Activated CD4-positive, alpha-beta T cell treated with anti-CD3 and anti-CD28 coated beads, Interleukin-2, amount 50 U/mL, for 24 hours (primary cell): ENCODE data around the gene CTNND2.

Source experiments
- DNase-seq, 2 donors: peaks; one replicate each; pipeline ENCODE4 v3.0.0-alpha.2; 2020; ENCODE audit warnings: low read depth in 1 of 2, low spot score in 1 of 2

CTNND2 gene

GRCh38 chr5:11599499-11599898, 304.7 kb downstream of the CTNND2 start:
- DNase-seq, result no peak

GRCh38 chr5:11596657-11597071, 307.6 kb downstream of the CTNND2 start:
- no peak for DNase-seq

- DNase-seq, result no peak
These were observed 308.1 kb downstream of the CTNND2 start for GRCh38 chr5:11596185-11596584.

GRCh38 chr5:11595045-11595444, 309.2 kb downstream of the CTNND2 start:
- DNase-seq, result no peak

DNA sequence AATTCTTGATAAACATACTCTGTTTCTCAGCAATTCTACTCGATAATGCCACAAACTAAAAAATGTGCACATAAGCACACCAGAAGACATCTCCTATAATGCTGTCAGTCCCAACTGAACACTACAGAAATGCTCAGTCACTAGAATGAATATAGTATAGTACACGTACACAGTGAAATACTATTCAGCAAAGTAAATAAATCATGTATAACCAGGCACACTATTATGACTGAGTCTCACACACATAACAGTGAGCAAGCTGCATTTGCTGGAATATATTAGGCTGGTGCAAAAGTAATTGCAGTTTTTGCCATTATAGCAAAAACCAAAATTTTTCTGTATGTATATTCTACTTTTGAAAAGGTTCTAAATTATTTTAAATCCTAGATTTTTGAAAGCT, 310.2 kb downstream of the CTNND2 start:
- no peak for DNase-seq

- no peak for DNase-seq
These were observed 313.8 kb downstream of the CTNND2 start for GRCh38 chr5:11590475-11590874.

- DNase-seq, result no peak
These were observed 315.4 kb downstream of the CTNND2 start for GRCh38 chr5:11588803-11589202.

DNA sequence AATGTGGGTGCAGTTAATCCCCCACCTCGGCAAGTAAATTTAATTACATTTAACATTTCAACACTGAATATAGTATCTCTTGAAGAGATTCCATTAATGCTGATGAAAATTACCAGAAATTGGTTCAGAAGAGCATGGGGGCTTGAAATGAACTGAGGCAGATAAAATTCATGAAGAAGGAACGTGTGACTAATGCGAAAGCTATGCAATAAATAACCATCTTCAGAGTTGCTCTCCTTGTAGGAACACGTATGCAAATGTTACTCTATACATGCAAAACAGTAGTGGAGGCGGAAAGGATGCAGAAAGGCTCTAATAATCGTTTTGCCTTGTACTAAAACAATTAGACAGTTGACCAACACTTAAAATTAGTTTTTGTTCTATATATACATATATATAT, 320.2 kb downstream of the CTNND2 start:
- DNase-seq, result no peak

GRCh38 chr5:11579351-11579750, 324.9 kb downstream of the CTNND2 start:
- no peak for DNase-seq

GRCh38 chr5:11574787-11575186, 329.5 kb downstream of the CTNND2 start:
- no peak for DNase-seq

GRCh38 chr5:11573140-11573992, 330.9 kb downstream of the CTNND2 start:
- no peak for DNase-seq

GRCh38 chr5:11564706-11565105, 339.5 kb downstream of the CTNND2 start:
- DNase-seq, result no peak

DNA sequence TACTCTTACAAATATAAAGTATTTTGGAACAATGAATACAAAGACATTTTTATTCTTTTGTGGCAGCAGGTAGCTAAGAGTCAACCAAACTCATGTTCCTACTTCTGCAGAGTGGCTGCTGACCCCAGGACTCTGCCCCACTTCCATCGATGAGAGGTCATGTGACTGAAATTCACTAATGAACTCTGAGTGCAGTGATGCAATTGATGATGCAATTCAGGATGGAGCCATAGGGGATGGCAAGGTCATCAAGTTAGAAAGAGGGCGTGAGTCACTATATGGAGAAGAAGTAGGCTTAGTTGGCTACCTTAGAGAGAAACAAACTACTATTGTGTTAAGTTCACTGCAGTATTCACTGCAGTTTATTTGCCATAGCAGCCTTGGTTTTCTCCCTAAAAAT, 340.4 kb downstream of the CTNND2 start:
- DNase-seq, result no peak

DNA sequence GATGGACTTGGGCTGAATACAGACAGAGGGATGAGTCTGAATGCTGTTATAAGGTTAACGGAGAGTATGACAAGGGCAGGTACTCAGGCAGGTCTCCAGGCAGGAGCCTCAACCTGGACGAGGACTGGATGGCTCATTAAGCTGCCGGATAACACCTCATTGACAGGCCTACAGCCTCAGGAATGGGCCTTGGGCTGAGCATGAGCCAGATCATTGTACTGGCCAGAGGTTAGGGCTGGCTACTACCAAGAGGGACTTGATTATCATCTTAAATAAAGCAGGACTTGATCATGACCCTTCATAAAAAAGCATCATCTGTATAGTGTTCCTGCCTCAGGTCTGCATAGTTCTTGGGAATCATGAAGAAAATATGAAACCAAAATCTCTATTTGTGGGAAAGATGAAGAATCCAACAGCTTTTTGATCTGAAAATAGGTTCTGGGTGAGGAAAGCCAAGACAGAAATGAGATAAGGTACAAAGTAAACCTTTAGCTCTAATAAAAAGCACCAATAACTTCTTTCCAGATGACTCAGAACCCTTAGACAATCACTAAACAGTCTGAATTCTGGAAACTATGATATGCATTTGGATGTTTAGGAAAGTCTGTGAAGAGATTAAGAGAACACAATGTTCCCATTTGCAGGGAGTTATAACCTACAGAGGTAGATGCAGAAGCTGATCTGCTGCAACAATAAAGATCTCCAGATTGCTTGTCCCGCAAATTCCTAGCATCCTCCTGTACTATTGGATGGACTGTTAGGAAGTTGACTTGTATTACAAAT, 343.1 kb downstream of the CTNND2 start:
- no peak for DNase-seq

DNA sequence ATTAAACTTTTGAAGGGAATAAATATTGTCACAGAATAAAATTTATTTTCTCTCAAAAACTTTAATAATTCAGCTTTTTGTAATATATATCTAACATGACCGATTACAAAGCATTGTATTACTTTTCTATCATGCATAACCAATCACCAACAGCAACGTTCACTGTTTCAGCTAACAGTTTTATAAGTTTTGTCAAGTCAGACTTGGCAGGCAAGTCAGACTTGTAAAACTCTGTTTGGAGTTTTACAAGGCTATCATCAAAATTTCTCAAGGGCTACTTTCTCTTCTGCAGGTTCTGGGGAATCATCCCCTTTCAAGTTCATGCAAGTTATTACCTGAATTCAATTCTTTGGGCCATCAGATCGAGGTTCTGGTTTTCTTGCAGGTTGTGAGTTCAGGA, 347.2 kb downstream of the CTNND2 start:
- no peak for DNase-seq

DNA sequence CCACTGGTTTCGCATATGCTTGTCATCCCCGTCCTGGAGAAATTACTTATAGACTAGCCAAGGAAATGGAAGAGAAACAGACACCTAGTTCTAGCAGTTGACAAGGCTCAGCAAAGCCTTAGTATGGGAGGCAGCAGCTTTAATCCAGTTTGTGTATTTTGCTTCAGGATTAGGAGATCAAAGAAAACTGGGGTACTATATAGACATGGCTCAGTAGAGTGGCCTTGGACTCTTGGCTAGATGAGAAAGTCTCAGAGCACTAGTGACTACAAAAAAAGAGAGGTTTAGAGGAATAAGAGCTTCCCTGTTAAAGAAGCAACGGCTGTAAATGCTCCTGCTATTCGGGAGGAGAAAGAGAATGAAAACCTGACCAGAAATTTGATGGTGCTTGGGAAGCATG, 349.1 kb downstream of the CTNND2 start:
- DNase-seq, result no peak

DNA sequence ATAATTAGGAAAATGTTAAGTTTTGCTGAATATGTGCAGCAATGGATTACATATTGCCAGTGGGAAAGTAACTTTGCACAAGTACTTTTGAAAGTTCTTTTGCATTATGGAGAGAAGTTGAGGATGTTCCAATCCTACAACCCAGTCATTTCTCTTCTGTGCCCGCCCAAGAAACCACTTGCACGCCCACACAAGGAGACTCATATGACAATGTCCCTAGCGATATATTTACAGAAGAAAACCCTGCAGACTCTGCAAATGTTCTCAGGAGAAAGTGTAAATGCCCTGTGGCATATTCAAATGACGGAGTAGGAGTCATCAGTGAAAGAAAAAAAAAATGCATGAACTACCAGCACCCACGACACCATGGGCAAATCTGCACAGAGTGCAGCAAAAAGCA, 356.5 kb downstream of the CTNND2 start:
- no peak for DNase-seq

DNA sequence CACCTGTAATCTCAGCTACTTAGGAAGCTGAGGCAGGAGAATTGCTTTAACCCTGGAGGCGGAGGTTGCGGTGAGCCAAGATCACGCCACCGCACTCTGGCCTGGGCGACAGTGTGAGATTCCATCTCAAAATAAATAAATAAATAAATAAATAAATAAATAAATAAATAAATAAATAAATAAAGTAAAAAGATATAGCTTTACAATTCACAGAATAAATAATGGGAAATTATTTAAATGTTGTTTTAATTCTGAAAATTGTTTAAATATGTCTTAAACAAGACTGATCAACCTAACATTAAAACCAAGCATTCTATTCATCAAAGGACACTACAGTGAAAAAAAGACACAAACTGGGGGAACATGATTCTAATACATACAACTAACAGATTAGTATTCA, 357.1 kb downstream of the CTNND2 start:
- DNase-seq, result no peak

GRCh38 chr5:11540112-11540511, 364.1 kb downstream of the CTNND2 start:
- DNase-seq, result no peak

- no peak for DNase-seq
These were observed 372.3 kb downstream of the CTNND2 start for GRCh38 chr5:11531811-11532555.

DNA sequence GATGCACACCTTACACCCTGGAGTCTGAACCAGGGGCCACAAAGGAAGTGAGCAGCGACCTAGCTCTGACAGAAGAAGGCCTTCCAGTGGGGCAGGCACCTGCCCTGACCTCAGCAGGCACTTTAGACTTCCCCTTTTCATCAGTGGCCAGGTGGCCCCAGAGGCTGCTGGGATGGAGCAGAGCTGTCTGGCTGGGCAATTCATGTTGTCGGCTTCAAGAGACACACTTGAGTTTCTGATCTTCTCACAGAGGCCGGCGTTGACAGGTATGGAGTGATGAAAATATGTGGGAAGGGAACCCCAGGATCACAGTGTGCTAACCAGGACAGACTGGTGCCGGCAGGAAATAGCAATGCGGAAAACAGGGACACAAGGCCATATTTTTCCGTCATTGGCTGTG, 375.5 kb downstream of the CTNND2 start:
- no peak for DNase-seq
